HCT116 (cell line): ENCODE data around the gene EIPR1. TPM values are rescaled to one million over a fixed set of nuclear protein-coding genes. Genes with fewer than 3 reads are reported as not detected.

ENCODE experiments used
- ATAC-seq: fragments of 200-7000 bp; cut with Tn5 transposase; 2 replicates; pipeline ENCODE4 v1.9.1; 2020; ENCODE audit warnings: mild to moderate bottlenecking, moderate library complexity
- BruUV-seq: library from RNA; stranded (reverse); fragments of 400-500 nt; replicated peaks from 2 replicates; lab custom pipeline; 2021; lab: Mats Ljungman, UMichigan
- CTCF ChIA-PET: fragments of 300-600 bp; sonication (Branson Sonifier 250); formaldehyde crosslinking; loops from one replicate; lab custom pipeline; 2021; ENCODE audit warnings: antibody characterized with exemption; lab: Charles Lee
- POLR2A ChIA-PET: fragments of 300-600, 350-600 bp; sonication (Branson Sonifier 250); formaldehyde crosslinking; loops from one replicate; lab custom pipeline; 2021; ENCODE audit warnings: antibody characterized with exemption; lab: Charles Lee
- RAD21 ChIA-PET, 2 experiments: fragments of 300-600 bp; sonication (Branson Sonifier 250); formaldehyde crosslinking; loops; one replicate each; lab custom pipeline; 2023; ENCODE audit warnings: low total read pairs in 2 of 2; ENCODE audit not compliant: uncharacterized antibody in 2 of 2, unreplicated experiment in 2 of 2, low non-redundant PET in 1 of 2; lab: Charles Lee
- DNase-seq: peaks from one replicate; pipeline ENCODE4 v3.0.0-alpha.2; 2010; ENCODE audit warnings: low read depth, low spot score
- H2AFZ ChIP-seq: fragments of 200-600 bp; shearing (Covaris generic), sonication (generic); 2 replicates; pipeline ENCODE4 v1.6.1; 2017; ENCODE audit warnings: low read depth, mixed run types, mixed read lengths, antibody characterized with exemption, low read length; ENCODE audit not compliant: poor library complexity, severe bottlenecking
- H3K27ac ChIP-seq: 2 replicates; pipeline ENCODE4 v1.5.1; 2012; ENCODE audit warnings: low read depth, low read length
- H3K27me3 ChIP-seq: fragments of 200-600 bp; sonication (generic); 2 replicates; pipeline ENCODE4 v1.6.1; 2016; ENCODE audit warnings: mixed run types, low read length, mixed read lengths; ENCODE audit not compliant: insufficient read depth
- H3K36me3 ChIP-seq, 2 experiments: fragments of 200-500 bp in 1 of 2; fragments of 200-600 bp in 1 of 2; sonication (Bioruptor generic) in 1 of 2; sonication (generic) in 1 of 2; 2 replicates each; pipeline versions ENCODE4 v1.5.1 to v1.6.1; 2014 to 2016; ENCODE audit warnings: low read length in 2 of 2, inconsistent platforms in 1 of 2, mixed read lengths in 1 of 2, mixed run types in 1 of 2; ENCODE audit not compliant: insufficient read depth in 2 of 2, control insufficient read depth in 1 of 2
- H3K4me1 ChIP-seq, 2 experiments: fragments of 200-600 bp in 1 of 2; sonication (generic) in 1 of 2; 2 replicates each; pipeline versions ENCODE4 v1.5.1 to v1.6.1; 2012 to 2017; ENCODE audit warnings: low read length in 2 of 2, inconsistent platforms in 1 of 2, mild to moderate bottlenecking in 1 of 2, mixed read lengths in 1 of 2, mixed run types in 1 of 2, moderate library complexity in 1 of 2; ENCODE audit not compliant: insufficient read depth in 2 of 2, control insufficient read depth in 1 of 2
- H3K4me2 ChIP-seq: fragments of 200-600 bp; sonication (generic); 2 replicates; pipeline ENCODE4 v1.6.1; 2017; ENCODE audit warnings: mixed run types, low read length, mixed read lengths
- H3K4me3 ChIP-seq, 2 experiments: fragments of 200-600 bp in 1 of 2; sonication (generic) in 1 of 2; replicated peaks in 1 of 2; 2 replicates each; pipeline ENCODE4 v1.5.1; 2011 to 2016; ENCODE audit warnings: low read length in 2 of 2, control low read depth in 1 of 2, low read depth in 1 of 2, mild to moderate bottlenecking in 1 of 2, mixed read lengths in 1 of 2, mixed run types in 1 of 2
- H3K79me2 ChIP-seq: fragments of 200-600 bp; sonication (generic); 2 replicates; pipeline ENCODE4 v1.6.1; 2017; ENCODE audit warnings: mild to moderate bottlenecking, mixed run types, low read length, moderate library complexity, mixed read lengths; ENCODE audit not compliant: insufficient read depth
- H3K9ac ChIP-seq: fragments of 200-600 bp; sonication (generic); 2 replicates; pipeline ENCODE4 v1.6.1; 2016; ENCODE audit warnings: low read length, mixed read lengths
- H3K9me2 ChIP-seq: fragments of 200-600 bp; sonication (generic), shearing (Covaris generic); 2 replicates; pipeline ENCODE4 v1.6.1; 2017; ENCODE audit warnings: mixed run types, mild to moderate bottlenecking, moderate library complexity; ENCODE audit not compliant: insufficient read depth
- H3K9me3 ChIP-seq, 2 experiments: fragments of 200-500 bp in 1 of 2; fragments of 200-600 bp in 1 of 2; sonication (Bioruptor generic) in 1 of 2; sonication (generic) in 1 of 2; 2 replicates each; pipeline ENCODE4 v1.6.1; 2014 to 2017; ENCODE audit warnings: low read length in 2 of 2, mixed read lengths in 2 of 2, inconsistent platforms in 1 of 2, low read depth in 1 of 2, mild to moderate bottlenecking in 1 of 2, mixed run types in 1 of 2, moderate library complexity in 1 of 2; ENCODE audit not compliant: control insufficient read depth in 1 of 2, insufficient read depth in 1 of 2
- H4K20me1 ChIP-seq: fragments of 200-600 bp; sonication (generic), shearing (Covaris generic); 2 replicates; pipeline ENCODE4 v1.6.1; 2017; ENCODE audit warnings: mixed run types, mild to moderate bottlenecking, moderate library complexity; ENCODE audit not compliant: insufficient read depth
- CEBPB ChIP-seq: IDR thresholded peaks from 2 replicates; pipeline ENCODE4 v1.6.1; 2012; ENCODE audit warnings: low read depth
- FOSL1 ChIP-seq: IDR thresholded peaks from 2 replicates; pipeline ENCODE4 v1.6.1; 2012; ENCODE audit warnings: low read depth
- JUND ChIP-seq: IDR thresholded peaks from 2 replicates; pipeline ENCODE4 v1.6.1; 2012
- MAX ChIP-seq: IDR thresholded peaks from 2 replicates; pipeline ENCODE4 v1.6.1; 2012
- POLR2A ChIP-seq: IDR thresholded peaks from 2 replicates; pipeline ENCODE4 v1.7.0; 2011; ENCODE audit warnings: borderline replicate concordance; ENCODE audit not compliant: insufficient read depth, insufficient read length; ENCODE audit errors: extremely low read depth
- RAD21 ChIP-seq: IDR thresholded peaks from 2 replicates; pipeline ENCODE4 v1.6.1; 2012; ENCODE audit warnings: low read depth, mild to moderate bottlenecking
- SP1 ChIP-seq: IDR thresholded peaks from 2 replicates; pipeline ENCODE4 v1.6.1; 2012; ENCODE audit warnings: low read depth
- TCF7L2 ChIP-seq: IDR thresholded peaks from 2 replicates; pipeline ENCODE4 v1.7.0; 2011; ENCODE audit warnings: borderline replicate concordance, inconsistent platforms; ENCODE audit not compliant: insufficient read depth, insufficient read length; ENCODE audit errors: extremely low read depth
- intact Hi-C: fragments of 100-400 bp; cut with micrococcal nuclease; formaldehyde crosslinking; loops from 2 replicates; pipeline ENCODE4 v1.10.0; 2022
- total RNA-seq: library from RNA; stranded (reverse); gene quantifications from one replicate; pipeline ENCODE4 v1.2.1, GENCODE V29; 2021; ENCODE audit not compliant: unreplicated experiment
- TF ChIP-seq, protein P1 (sequence below), 3 experiments: fragments of 200-600 bp in 1 of 3; sonication (generic) in 1 of 3; IDR thresholded peaks in 2 of 3; conservative IDR thresholded peaks in 1 of 3; 2 replicates each; pipeline ENCODE4 v1.5.1; 2012 to 2017; ENCODE audit warnings: low read depth in 2 of 3, low read length in 2 of 3, antibody characterized with exemption in 1 of 3, borderline replicate concordance in 1 of 3, control low read depth in 1 of 3, mild to moderate bottlenecking in 1 of 3, mixed read lengths in 1 of 3, mixed run types in 1 of 3, moderate library complexity in 1 of 3; ENCODE audit not compliant: insufficient read depth in 1 of 3

Gene EIPR1
- total RNA-seq, 1 experiment from 2014 or later: 36.9 TPM

- TF ChIP-seq, protein P1, sequence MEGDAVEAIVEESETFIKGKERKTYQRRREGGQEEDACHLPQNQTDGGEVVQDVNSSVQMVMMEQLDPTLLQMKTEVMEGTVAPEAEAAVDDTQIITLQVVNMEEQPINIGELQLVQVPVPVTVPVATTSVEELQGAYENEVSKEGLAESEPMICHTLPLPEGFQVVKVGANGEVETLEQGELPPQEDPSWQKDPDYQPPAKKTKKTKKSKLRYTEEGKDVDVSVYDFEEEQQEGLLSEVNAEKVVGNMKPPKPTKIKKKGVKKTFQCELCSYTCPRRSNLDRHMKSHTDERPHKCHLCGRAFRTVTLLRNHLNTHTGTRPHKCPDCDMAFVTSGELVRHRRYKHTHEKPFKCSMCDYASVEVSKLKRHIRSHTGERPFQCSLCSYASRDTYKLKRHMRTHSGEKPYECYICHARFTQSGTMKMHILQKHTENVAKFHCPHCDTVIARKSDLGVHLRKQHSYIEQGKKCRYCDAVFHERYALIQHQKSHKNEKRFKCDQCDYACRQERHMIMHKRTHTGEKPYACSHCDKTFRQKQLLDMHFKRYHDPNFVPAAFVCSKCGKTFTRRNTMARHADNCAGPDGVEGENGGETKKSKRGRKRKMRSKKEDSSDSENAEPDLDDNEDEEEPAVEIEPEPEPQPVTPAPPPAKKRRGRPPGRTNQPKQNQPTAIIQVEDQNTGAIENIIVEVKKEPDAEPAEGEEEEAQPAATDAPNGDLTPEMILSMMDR (IDR thresholded peaks at IDR 0.05 in 2 of 3, conservative IDR thresholded peaks at IDR 0.05 in 1 of 3; ENCODE audit: borderline replicate concordance in 1 of 3, insufficient read depth in 1 of 3, low read depth in 2 of 3, low read length in 2 of 3): no peak
- TF ChIP-seq TCF7L2: no peak
- no peak for TF ChIP-seq MAX
Observed at GRCh38 chr2:3409627-3410170, 32.1 kb upstream of the EIPR1 start (continued).

DNA sequence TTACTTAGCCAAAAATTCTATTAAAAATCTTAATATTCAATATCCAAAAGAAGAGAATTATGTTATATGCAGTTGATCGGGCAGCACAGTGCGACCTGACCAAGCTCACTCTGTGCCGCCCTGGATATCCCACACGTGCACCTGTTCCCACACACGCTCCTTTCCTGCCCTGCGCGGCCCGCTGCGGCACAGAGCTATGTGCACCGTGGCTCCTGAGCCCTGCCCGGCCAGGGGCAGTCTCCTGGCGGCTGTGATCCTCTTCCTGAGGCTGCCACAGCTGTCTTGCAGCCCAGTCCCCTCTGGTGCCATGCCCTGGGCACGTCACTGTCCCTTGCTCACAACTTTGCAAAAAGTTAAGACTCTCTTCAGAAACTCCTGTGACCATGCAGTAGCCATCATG, 31.2 kb upstream of the EIPR1 start:
- POLR2A ChIA-PET: no interaction called here

More for the DNA sequence above, 31.2 kb upstream of the EIPR1 start:
- TF ChIP-seq SP1 (no peak), CEBPB (no peak), FOSL1 (no peak), JUND (no peak), POLR2A (no peak), RAD21 (no peak)
- CTCF ChIA-PET: no interaction called here
- no peak overlapping the region for H3K4me3 ChIP-seq
- DNase-seq (no peak), ATAC-seq (no peak)
- no peak overlapping the region for H3K27ac ChIP-seq
- RAD21 ChIA-PET: no interaction called here
- H3K9me2 ChIP-seq: no peaks in the 10 kb centered on the region
- intact Hi-C loops: no loop called here
- no peaks in the 10 kb centered on the region for H3K9me3 ChIP-seq
- no TSS peak for BruUV-seq
- H2AFZ ChIP-seq: no peak overlapping the region
- no peak overlapping the region for H3K9ac ChIP-seq
- no peaks in the 10 kb centered on the region for H3K27me3 ChIP-seq
- no peaks in the 10 kb centered on the region for H4K20me1 ChIP-seq
- H3K79me2 ChIP-seq: peaks cover 15% of the 10 kb centered on the region; the same call in 1 of the 2 replicates
- H3K4me2 ChIP-seq: no peak overlapping the region
- H3K4me1 ChIP-seq: no peaks in the 10 kb centered on the region
- H3K36me3 ChIP-seq: peaks cover 1 to 6% of the 10 kb centered on the region in 2 experiments; a peak in 2 of 4 replicates
